HUES6 (cell line): ENCODE measurements around the gene RAMP3.
"Not testable (repeated sequence)": the region's sequence is repeated elsewhere in the genome, so short reads cannot be mapped to it uniquely, and the experiment has no call there.

ENCODE experiments used
- H3K27ac ChIP-seq: 2 replicates; pipeline ENCODE4 v1.7.0; 2013; ENCODE audit warnings: low read depth, mild to moderate bottlenecking, low read length, inconsistent platforms
- H3K27me3 ChIP-seq: 2 replicates; pipeline ENCODE4 v1.6.1; 2013; ENCODE audit warnings: low read length; ENCODE audit not compliant: control insufficient read depth, insufficient read depth
- H3K36me3 ChIP-seq: 2 replicates; pipeline ENCODE4 v1.6.1; 2013; ENCODE audit warnings: low read length; ENCODE audit not compliant: control insufficient read depth, insufficient read depth
- H3K4me1 ChIP-seq: 2 replicates; pipeline ENCODE4 v1.6.1; 2013; ENCODE audit warnings: low read length; ENCODE audit not compliant: control insufficient read depth, insufficient read depth
- H3K4me3 ChIP-seq: 2 replicates; pipeline ENCODE4 v1.5.1; 2013; ENCODE audit warnings: low read depth, low read length
- H3K9ac ChIP-seq: one replicate; pipeline ENCODE4 v1.6.1; 2013; ENCODE audit warnings: mild to moderate bottlenecking, low read length
- H3K9me3 ChIP-seq: 2 replicates; pipeline ENCODE4 v1.6.1; 2013; ENCODE audit warnings: low read depth, low read length; ENCODE audit not compliant: control insufficient read depth, insufficient read depth

Gene RAMP3

DNA sequence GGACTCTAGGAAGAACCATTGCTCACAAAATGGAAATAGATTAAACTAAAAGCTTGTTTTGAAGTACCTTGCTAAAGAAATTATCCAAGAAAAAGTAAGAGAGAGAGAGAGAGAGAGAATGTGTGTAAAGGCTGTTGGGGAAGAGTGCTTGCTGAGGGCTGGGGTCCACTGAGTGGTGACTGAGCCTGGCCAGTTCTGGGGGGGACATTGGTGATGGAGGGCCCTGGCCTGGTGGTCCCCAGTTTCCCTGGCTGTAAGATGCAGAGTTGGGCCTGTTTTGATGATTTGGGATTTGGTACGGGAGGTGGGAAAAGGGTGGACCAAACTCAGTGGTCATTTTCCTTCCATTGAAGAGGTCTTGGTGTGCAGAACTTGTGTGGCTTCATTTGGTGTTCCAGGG lies 880 bp downstream of the RAMP3 start:
- Histone ChIP-seq H3K4me1 (no peaks in the 10 kb centered on the region), H3K36me3 (no peaks in the 10 kb centered on the region), H3K27me3 (peaks cover 52% of the 10 kb centered on the region), H3K9ac (no peak overlapping the region), H3K4me3 (no peak overlapping the region), H3K9me3 (no peaks in the 10 kb centered on the region), H3K27ac (no peak overlapping the region)

DNA sequence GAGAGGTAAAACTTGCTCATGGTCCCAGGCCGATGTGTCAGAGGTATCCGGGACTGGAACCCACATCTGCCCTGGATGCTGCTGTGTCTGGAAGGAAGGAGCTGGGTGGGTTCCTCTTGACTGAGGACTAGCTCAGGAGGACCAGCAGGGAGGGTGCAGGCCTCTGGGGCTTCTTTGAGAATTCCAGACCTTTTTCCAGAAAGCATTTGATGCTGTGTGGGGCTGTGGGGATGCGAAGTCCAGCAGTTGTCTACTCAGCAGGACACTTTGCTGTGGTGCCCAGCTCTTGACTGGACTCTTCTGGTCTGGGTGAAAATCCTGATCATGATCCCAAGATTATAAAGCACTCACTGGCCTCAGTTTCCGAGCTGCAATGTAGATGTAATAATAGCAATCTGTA lies 1.7 kb downstream of the RAMP3 start:
- Histone ChIP-seq H3K36me3 (no peaks in the 10 kb centered on the region), H3K9ac (no peak overlapping the region), H3K27ac (no peak overlapping the region), H3K4me1 (no peaks in the 10 kb centered on the region), H3K27me3 (peaks cover 52% of the 10 kb centered on the region), H3K4me3 (no peak overlapping the region), H3K9me3 (no peaks in the 10 kb centered on the region)

DNA sequence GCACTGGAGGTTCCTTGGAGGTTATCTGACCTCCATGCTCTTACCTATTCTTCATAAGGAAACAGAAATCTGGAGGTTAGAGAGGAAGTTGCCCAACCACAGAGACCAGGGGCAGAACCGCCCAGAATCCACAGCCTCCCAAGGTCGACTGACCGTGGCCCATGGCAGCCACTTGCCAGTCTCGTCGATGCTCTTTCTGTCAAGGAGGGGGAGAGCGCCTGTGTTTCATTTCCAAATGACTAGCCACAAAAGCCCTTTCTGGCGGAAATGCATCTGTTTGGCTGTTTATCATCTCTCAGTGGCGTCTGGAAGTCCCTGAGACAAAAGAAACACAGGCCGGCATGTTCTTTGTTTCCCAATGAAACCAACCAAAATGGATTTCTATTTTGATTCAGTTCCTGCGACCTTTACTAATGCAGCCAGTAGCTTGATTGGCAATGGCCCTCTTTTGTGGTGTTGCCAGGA lies 2.9 kb downstream of the RAMP3 start:
- H3K9ac ChIP-seq = no peak overlapping the region
- H3K27me3 ChIP-seq = peaks cover 52% of the 10 kb centered on the region
- no peaks in the 10 kb centered on the region for H3K4me1 ChIP-seq
- H3K36me3 ChIP-seq = no peaks in the 10 kb centered on the region
- no peak overlapping the region for H3K27ac ChIP-seq
- no peaks in the 10 kb centered on the region for H3K9me3 ChIP-seq
- H3K4me3 ChIP-seq = no peak overlapping the region

DNA sequence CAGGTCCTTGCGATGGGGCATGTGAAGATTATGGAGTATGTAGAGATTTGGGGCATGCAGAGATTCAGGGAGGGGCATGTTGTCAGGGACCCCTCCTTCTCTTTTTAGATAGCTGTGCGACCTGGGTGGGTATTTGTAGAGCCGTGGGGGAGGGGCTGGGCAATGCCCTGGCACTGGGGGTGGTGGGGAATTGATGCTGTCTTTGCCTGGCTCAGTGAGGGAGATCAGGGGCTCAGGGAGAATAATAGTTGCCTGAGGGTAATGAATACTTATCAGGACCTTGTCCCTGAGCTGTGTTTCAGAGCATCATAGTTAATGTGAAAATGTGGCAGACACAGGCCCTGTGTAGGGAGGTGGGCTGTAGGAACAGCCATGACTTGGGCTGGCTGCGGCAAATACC lies 3.5 kb downstream of the RAMP3 start:
- Histone ChIP-seq H3K4me3 (no peak overlapping the region), H3K9ac (no peak overlapping the region), H3K27me3 (peaks cover 46% of the 10 kb centered on the region), H3K27ac (no peak overlapping the region), H3K36me3 (no peaks in the 10 kb centered on the region), H3K9me3 (no peaks in the 10 kb centered on the region), H3K4me1 (no peaks in the 10 kb centered on the region)

DNA sequence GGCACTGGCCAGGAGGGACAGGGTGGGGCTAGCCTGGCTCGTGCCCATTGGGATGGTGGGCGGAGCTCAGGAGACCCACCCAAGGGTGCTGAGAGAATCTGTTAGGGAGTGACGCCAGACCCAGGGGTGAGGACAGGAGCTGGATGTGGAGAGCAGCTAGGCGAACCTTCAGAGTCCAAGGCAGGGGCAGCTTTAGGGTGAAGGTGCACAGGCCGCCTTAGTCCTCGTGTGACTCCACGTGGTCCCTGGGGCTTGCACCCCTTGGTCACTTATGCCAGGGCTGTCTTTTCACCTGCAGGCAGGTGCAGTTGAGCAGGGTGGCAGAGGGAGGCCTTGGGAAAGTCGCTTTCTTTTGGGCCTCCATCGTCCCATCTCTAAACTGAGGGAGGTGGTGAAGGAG lies 4.3 kb downstream of the RAMP3 start:
- no peak overlapping the region for H3K27ac ChIP-seq
- H3K4me1 ChIP-seq = no peaks in the 10 kb centered on the region
- peaks cover 39% of the 10 kb centered on the region for H3K27me3 ChIP-seq
- H3K9me3 ChIP-seq = no peaks in the 10 kb centered on the region
- H3K4me3 ChIP-seq = no peak overlapping the region
- no peaks in the 10 kb centered on the region for H3K36me3 ChIP-seq
- no peak overlapping the region for H3K9ac ChIP-seq

DNA sequence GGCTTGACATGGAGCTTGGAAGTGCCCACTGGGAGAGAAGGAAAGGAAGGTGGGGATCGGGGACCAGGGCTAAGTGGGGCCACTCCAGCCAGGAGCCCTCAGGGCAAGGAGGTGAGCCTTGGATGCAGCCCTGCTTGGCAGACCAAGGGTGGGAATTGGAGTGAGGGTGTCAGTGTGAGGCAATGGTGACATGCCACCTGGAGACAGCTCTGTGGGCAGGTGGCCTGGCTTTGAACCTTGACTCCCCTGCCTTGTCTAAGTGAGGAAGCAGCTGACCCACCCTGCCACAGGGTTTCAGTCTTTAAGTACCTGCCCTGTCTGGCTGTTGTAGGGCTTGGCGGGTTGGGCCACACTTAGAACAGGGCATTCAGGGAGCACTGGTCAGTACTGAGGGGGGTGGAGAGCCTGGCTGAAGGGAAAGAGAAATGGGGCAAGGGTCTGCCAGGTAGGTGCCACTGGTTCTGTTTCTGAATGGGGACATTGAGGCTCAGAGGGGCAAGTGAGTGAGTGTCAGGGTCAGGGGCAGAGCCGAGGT lies 4.8 kb downstream of the RAMP3 start:
- Histone ChIP-seq H3K4me1 (no peaks in the 10 kb centered on the region), H3K4me3 (no peak overlapping the region), H3K36me3 (no peaks in the 10 kb centered on the region), H3K9ac (no peak overlapping the region), H3K27me3 (peaks cover 33% of the 10 kb centered on the region), H3K9me3 (no peaks in the 10 kb centered on the region), H3K27ac (no peak overlapping the region)

DNA sequence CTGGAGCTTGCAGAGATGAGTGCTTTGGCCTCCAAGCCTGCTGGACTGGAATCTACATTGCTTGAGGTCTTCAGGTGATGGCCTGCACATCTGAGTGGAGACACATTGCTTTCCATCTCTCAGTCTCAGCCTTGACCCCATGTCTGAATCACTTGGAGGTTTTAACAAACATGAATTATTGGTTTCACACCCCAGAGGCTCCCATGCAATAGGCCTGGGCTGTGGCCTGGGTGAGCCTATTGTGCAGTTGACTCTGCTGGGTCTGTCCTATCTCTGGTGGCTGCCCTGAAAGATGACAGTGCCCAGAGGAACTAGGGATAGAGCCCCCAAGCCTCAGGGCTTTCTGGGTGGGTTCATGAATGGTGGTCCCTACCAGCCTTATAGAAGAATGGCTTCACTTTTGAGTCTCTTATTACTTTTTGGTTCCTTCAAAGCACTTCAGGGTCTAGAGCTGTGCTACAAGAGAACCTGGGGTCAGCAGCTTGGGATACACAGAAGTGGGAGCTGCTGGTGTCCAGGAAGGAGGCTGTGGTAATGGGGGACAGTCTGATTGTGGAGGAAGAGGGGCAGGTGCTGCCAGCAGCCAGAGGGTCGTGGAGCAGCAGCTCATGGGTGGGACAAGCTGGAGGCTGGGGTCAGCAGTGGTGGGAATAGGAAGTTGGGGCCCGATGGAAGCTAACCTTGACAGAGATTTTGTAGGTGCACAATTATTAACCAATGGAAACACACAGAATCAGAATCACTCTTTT lies 5.5 kb downstream of the RAMP3 start:
- H3K36me3 ChIP-seq = no peaks in the 10 kb centered on the region
- H3K9ac ChIP-seq = no peak overlapping the region
- H3K9me3 ChIP-seq = no peaks in the 10 kb centered on the region
- H3K4me3 ChIP-seq = no peak overlapping the region
- H3K27ac ChIP-seq = no peak overlapping the region
- no peaks in the 10 kb centered on the region for H3K4me1 ChIP-seq
- H3K27me3 ChIP-seq = peaks cover 26% of the 10 kb centered on the region

DNA sequence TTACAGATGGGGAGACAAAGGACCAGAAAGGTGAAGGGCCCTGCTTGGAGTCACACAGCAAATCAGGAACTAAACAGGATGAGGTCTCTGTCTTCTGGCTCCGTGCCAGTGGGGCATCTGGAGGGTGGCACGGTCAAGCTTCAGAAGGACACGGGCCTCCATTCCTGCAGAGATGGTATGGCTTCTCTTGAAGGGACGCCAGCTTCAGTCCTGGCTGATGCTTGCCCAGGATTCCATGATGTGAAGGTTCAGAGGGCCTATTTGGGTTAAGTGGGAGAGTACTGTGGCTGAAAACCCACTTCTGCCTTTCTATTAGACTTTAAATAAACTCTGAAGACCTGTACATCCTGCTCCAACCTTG lies 6.1 kb downstream of the RAMP3 start:
- Histone ChIP-seq H3K9me3 (no peaks in the 10 kb centered on the region), H3K27me3 (peaks cover 21% of the 10 kb centered on the region)

DNA sequence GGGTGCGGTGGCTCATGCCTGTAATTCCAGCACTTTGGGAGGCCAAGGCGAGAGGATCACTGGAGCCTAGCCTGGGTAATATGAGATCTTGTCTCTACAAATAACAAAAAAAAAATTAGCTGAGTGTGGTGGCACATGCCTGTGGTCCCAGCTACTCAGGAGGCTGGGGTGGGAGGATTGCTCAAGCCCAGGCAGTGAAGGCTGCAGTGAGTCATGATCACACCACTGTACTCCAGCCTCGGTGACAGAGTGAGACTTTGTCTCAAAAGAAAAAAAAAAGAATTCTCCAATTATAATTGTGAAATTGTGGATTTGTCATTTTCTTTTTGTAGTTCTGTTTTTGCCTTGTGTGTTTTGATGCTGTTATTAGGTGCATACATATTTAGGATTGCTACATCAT lies 6.7 kb downstream of the RAMP3 start:
- H3K27me3 ChIP-seq = peaks cover 15% of the 10 kb centered on the region
- H3K9ac ChIP-seq, H3K36me3 ChIP-seq, H3K4me3 ChIP-seq, H3K27ac ChIP-seq, H3K4me1 ChIP-seq, H3K9me3 ChIP-seq: not testable (repeated sequence)

More for the DNA sequence above, 6.1 kb downstream of the RAMP3 start:
- Histone ChIP-seq H3K27ac (no peak overlapping the region), H3K9ac (no peak overlapping the region), H3K4me1 (no peaks in the 10 kb centered on the region), H3K4me3 (no peak overlapping the region), H3K36me3 (no peaks in the 10 kb centered on the region)

DNA sequence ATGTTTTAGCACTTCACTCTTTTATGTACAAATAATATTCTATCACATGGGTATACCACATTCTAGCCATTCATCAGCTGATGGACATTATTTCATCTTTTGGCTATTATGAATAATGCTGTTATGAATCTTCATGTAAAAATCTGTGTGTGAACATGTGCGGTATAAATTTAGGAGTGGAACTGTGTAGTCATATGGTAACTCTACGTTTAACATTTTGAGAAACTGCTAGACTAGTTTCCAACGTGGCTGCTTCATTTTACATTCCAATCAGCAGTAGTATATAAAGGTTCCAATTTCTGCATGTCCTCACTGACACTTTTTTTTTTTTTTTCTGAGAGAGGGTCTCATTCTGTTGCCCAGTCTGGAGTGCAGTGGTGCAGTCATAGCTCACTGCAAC lies 8.3 kb downstream of the RAMP3 start:
- Histone ChIP-seq H3K9ac (no peak overlapping the region), H3K36me3 (no peaks in the 10 kb centered on the region), H3K27ac (no peak overlapping the region), H3K4me3 (no peak overlapping the region), H3K4me1 (no peaks in the 10 kb centered on the region), H3K9me3 (no peaks in the 10 kb centered on the region), H3K27me3 (peaks cover 4% of the 10 kb centered on the region; the same call in 1 of the 2 replicates)

DNA sequence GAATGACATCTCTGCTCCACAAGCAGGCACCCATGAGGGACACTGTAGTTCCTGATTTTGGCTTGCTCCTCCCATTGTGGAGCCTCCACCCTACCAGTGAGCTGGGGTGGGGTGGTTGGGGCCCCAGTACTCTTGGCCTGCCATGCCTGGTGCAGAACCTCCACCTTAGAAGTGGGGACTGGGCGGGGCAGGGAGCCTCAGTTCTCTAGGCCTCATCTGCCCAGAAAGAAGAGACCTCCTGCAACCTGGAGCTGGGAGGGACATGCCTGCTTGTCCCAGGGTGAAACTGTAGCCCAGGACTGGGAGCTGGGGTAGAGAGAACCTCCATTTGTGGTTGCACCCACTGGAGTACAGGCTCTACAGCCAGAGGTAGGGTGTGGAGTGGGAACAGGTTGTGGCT lies 14.4 kb downstream of the RAMP3 start:
- Histone ChIP-seq H3K9me3 (no peaks in the 10 kb centered on the region), H3K27ac (no peak overlapping the region), H3K9ac (no peak overlapping the region), H3K4me1 (no peaks in the 10 kb centered on the region), H3K4me3 (no peak overlapping the region), H3K36me3 (no peaks in the 10 kb centered on the region), H3K27me3 (no peaks in the 10 kb centered on the region)
